Uterus (tissue), 4 donors: ENCODE results near the gene CBFA2T3. TPM values are rescaled to one million over a fixed set of nuclear protein-coding genes. Genes with fewer than 3 reads are reported as not detected.

Experiments
- DNase-seq, 2 donors: peaks; one replicate each; pipeline ENCODE4 v3.0.0-alpha.2; 2019 to 2020
- H3K27ac ChIP-seq, 2 donors: fragments of 200-600 bp; sonication (generic); 1 replicate in 1 of 2; 2 replicates in 1 of 2; pipeline ENCODE4 v1.5.1; 2016 to 2018
- H3K27me3 ChIP-seq, 2 donors: fragments of 200-600 bp; sonication (generic); one replicate each; pipeline ENCODE4 v1.5.1; 2018 to 2019; ENCODE audit warnings: control low read depth in 1 of 2
- H3K36me3 ChIP-seq, 2 donors: fragments of 200-600 bp; sonication (generic); one replicate each; pipeline ENCODE4 v1.5.1; 2019; ENCODE audit warnings: control low read depth in 1 of 2
- H3K4me1 ChIP-seq, 2 donors: fragments of 200-600 bp; sonication (generic); one replicate each; pipeline ENCODE4 v1.5.1; 2018 to 2019; ENCODE audit warnings: control low read depth in 1 of 2
- H3K4me3 ChIP-seq, 2 donors: fragments of 200-600 bp; sonication (generic); 1 replicate in 1 of 2; 2 replicates in 1 of 2; pipeline ENCODE4 v1.5.1; 2018 to 2019; ENCODE audit warnings: mild to moderate bottlenecking in 1 of 2
- H3K9me3 ChIP-seq, 2 donors: fragments of 200-600 bp; sonication (generic); one replicate each; pipeline ENCODE4 v1.5.1; 2019; ENCODE audit warnings: control low read depth in 1 of 2
- POLR2A ChIP-seq, 2 donors: fragments of 450-650 bp; IDR thresholded peaks; one replicate each; pipeline ENCODE4 v1.6.1; 2016; ENCODE audit warnings: antibody characterized with exemption in 2 of 2, mild to moderate bottlenecking in 1 of 2, moderate library complexity in 1 of 2
- intact Hi-C: fragments of 100-400 bp; cut with DNase I; formaldehyde crosslinking; loops from one replicate; pipeline ENCODE4 v1.15.1; 2023; ENCODE audit warnings: low total_unique reads
- total RNA-seq, 4 donors: library from RNA; depleted of rRNA in 3 of 4; stranded (reverse); fragments of >200 nt in 3 of 4; gene quantifications; one replicate each; pipeline versions ENCODE4 v1.1.0 to v1.2.4, GENCODE V29; 2014 to 2023
- TF ChIP-seq, protein P1 (sequence below), 4 experiments: fragments of 200-600 bp in 2 of 4; fragments of 450-650 bp in 2 of 4; sonication (generic) in 2 of 4; IDR thresholded peaks; one replicate each; pipeline ENCODE4 v1.5.1; 2016 to 2019; ENCODE audit warnings: antibody characterized with exemption in 4 of 4, mild to moderate bottlenecking in 2 of 4, moderate library complexity in 1 of 4
- donor health status: DM: yes; HTN: yes; CAD: no.

CBFA2T3 gene
- total RNA-seq, 4 donors from 2014 or later: under 0.01 to 12.1 (median 3.1) TPM

DNA sequence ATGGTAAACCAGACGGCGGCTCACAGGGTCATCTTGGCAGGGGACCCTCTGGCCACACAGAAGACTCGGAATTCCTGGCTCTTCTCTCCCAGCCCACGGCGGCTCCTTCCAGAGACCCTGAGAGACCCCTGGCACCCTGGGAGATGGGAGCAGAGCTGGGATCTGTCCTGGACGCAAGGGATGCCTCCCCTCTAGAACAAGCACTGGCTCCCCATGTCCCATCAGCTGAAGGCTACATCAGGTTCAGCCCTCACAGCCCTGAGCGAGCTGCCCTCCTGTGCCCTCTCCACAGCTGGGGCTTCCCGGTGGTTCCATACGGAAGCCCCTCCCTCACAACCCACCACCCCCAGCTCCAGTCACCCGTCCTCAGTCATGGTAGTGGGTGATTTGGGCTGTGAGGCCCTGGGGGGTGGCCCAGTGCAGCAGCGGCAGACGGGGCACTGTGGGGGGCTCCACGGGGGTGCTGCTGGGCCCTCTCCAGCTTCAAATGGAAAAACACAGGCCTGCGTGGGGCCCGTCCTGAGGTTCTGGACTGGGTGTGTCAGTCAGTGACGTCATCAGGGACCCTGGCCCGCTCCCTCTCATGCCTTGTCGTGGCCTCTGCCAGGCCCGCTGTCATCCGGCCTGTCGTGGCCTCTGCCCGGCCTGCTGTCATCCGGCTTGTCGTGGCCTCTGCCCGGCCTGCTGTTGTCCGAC, 13.0 kb upstream of the CBFA2T3 start:
- H3K4me1 ChIP-seq: no peaks in the 10 kb centered on the region
- intact Hi-C loops: no loop called here
- no peaks in the 10 kb centered on the region for H3K9me3 ChIP-seq
- no peaks in the 10 kb centered on the region for H3K27me3 ChIP-seq
- no peak for TF ChIP-seq POLR2A (IDR thresholded peaks at IDR 0.05)
- TF ChIP-seq, protein P1, sequence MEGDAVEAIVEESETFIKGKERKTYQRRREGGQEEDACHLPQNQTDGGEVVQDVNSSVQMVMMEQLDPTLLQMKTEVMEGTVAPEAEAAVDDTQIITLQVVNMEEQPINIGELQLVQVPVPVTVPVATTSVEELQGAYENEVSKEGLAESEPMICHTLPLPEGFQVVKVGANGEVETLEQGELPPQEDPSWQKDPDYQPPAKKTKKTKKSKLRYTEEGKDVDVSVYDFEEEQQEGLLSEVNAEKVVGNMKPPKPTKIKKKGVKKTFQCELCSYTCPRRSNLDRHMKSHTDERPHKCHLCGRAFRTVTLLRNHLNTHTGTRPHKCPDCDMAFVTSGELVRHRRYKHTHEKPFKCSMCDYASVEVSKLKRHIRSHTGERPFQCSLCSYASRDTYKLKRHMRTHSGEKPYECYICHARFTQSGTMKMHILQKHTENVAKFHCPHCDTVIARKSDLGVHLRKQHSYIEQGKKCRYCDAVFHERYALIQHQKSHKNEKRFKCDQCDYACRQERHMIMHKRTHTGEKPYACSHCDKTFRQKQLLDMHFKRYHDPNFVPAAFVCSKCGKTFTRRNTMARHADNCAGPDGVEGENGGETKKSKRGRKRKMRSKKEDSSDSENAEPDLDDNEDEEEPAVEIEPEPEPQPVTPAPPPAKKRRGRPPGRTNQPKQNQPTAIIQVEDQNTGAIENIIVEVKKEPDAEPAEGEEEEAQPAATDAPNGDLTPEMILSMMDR (IDR thresholded peaks at IDR 0.05): no peak
- no peak for DNase-seq
- no peaks in the 10 kb centered on the region for H3K36me3 ChIP-seq
- H3K4me3 ChIP-seq: no peak overlapping the region
- H3K27ac ChIP-seq: no peak overlapping the region

DNA sequence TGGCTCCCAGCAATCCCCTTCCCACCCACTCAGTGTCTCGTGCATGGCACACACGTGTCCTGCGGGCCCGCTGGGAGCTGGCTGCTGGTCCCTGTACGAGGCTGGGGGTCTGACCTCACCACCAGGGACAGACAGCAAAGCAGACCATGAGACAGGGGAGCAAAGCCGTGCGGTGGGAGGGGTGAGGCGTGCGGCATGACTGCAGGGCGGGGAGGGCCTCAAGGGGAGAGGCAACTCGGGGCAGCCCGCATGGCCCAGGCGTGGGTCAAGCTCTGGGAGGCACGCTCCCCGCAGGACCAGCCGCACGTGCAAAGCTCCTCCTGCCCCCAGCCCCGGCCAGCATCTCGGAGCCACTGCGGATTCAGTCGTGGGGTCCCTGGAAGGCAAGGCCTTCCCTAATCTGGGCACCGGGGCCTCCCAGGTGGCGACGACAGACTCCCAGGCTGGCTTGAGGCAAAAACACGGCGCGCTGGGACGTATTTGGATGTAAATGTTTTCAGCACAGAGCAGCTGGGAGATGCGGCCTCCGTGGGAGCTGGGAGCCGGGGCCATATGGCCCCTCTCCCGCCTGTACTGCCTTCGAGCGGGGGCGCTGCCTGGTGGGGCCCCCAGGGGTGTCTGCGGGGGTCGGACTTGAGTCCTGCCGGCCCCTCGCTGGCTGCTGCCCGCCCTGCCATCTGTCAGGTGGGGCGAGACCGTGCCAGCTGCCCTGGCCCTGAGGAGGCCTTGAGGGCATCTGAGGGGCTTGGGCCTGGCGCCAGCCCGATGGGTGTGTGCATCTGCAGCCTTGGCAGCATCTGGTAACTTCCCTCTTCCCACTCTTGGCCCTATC, 12.2 kb upstream of the CBFA2T3 start:
- TF ChIP-seq POLR2A (IDR thresholded peaks at IDR 0.05): no peak
- TF ChIP-seq, protein P1 (IDR thresholded peaks at IDR 0.05): no peak
- no peaks in the 10 kb centered on the region for H3K27me3 ChIP-seq
- DNase-seq: no peak
- no peak overlapping the region for H3K4me3 ChIP-seq
- no peaks in the 10 kb centered on the region for H3K4me1 ChIP-seq
- no peaks in the 10 kb centered on the region for H3K9me3 ChIP-seq
- intact Hi-C loops: no loop called here
- no peaks in the 10 kb centered on the region for H3K36me3 ChIP-seq
- H3K27ac ChIP-seq: no peak overlapping the region

DNA sequence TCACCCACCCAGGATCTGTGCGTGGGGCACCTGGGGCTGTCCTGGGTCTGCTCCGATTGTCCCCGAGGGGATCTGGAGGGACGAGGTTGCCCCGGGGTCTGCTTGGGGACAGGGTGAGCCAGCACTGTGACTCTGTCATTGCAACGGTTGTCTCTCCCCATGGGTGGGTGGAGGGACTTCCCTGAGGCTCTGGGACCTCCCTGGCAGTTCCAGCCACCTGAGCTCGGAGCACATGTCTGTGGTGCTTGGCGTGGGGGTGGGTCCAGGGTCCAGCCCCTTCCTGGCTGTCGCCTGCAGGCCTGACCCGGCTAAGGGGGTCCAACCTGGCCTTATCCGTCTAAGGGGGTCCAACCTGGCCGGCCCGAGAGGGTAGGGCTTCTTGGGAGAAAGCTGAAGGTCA, 8.5 kb upstream of the CBFA2T3 start:
- Histone ChIP-seq H3K27ac (no peak overlapping the region), H3K4me1 (no peaks in the 10 kb centered on the region), H3K36me3 (no peaks in the 10 kb centered on the region), H3K27me3 (no peaks in the 10 kb centered on the region), H3K4me3 (no peak overlapping the region), H3K9me3 (no peaks in the 10 kb centered on the region)
- intact Hi-C loops: no loop called here
- TF ChIP-seq, protein P1 (IDR thresholded peaks at IDR 0.05): no peak
- no peak for TF ChIP-seq POLR2A (IDR thresholded peaks at IDR 0.05)
- no peak for DNase-seq

DNA sequence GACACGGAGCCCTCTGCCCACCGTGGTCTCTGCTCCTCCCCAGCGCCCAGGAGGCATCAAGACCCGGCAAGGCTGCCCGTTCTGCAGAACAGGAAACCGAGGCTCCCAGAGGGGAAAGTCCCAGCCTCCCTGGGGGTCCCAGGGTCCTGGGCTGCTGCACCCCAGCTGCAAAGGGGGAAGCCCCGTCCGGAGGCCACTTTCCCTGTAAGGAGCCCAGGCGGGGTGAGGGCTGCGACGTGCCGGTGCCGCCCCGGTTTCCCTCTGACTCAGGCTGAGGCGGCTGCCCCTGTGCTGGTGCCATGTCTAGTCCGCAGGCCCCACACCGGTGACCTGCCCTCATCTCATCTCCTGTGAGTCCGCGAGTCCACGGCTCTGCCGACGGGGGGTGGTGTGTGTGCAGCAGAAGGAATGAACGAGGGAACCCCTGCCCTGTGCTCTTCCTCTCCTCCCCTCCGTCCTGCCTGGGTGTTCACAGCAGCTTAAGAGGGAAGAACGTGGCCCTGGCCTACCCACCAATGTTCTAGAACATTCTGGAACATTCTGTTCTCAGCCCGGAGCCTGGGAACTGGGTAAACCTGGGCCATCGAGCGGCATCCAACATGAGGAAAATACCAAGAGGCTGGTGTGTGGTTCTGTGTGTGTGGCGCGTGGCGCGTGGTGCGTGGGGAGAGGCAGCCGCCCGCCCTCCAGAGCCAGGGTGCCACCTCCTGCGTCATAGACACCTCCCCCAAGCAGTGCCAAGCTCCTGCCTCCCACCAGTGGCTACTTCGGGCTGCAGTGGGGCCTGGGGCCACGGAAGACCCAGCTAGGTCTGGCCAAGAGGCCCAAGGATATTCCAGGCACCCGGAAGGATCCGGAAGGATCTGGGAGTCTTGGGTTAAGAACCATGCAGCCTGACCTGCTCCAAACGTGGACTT, 7.0 kb upstream of the CBFA2T3 start:
- Histone ChIP-seq H3K27ac (no peak overlapping the region), H3K36me3 (no peaks in the 10 kb centered on the region), H3K9me3 (no peaks in the 10 kb centered on the region), H3K27me3 (no peaks in the 10 kb centered on the region), H3K4me1 (no peaks in the 10 kb centered on the region), H3K4me3 (no peak overlapping the region)
- intact Hi-C loops: no loop called here
- no peak for TF ChIP-seq POLR2A (IDR thresholded peaks at IDR 0.05)
- TF ChIP-seq, protein P1 (IDR thresholded peaks at IDR 0.05): no peak
- DNase-seq: no peak
